Calu3 (cell line): ENCODE data around the gene SF3B2. TPM values are rescaled to one million over a fixed set of nuclear protein-coding genes. Genes with fewer than 3 reads are reported as not detected.
"Not testable (repeated sequence)": the region's sequence is repeated elsewhere in the genome, so short reads cannot be mapped to it uniquely, and the experiment has no call there.

Experiments used
- BruUV-seq: library from RNA; stranded (reverse); fragments of 400-500 nt; replicated peaks from 2 replicates; lab custom pipeline; 2021; lab: Mats Ljungman, UMichigan
- CTCF ChIA-PET: fragments of 300-600 bp; sonication (Branson Sonifier 250); formaldehyde crosslinking; loops from one replicate; lab custom pipeline; 2022; ENCODE audit warnings: antibody characterized with exemption; lab: Charles Lee
- DNase-seq: peaks from one replicate; pipeline ENCODE4 v3.0.0; 2022
- H3K27ac Mint-ChIP-seq: one replicate; pipeline ENCODE4 v1.8.0; 2022; ENCODE audit warnings: mixed read lengths; ENCODE audit not compliant: unreplicated experiment
- H3K27me3 Mint-ChIP-seq: one replicate; pipeline ENCODE4 v1.8.0; 2022; ENCODE audit warnings: mixed read lengths; ENCODE audit not compliant: unreplicated experiment
- H3K36me3 Mint-ChIP-seq: one replicate; pipeline ENCODE4 v1.8.0; 2022; ENCODE audit warnings: mild to moderate bottlenecking, moderate library complexity, mixed read lengths; ENCODE audit not compliant: insufficient read depth, unreplicated experiment
- H3K4me1 Mint-ChIP-seq: one replicate; pipeline ENCODE4 v1.8.0; 2022; ENCODE audit warnings: mild to moderate bottlenecking, low read depth, mixed read lengths; ENCODE audit not compliant: unreplicated experiment
- H3K4me3 Mint-ChIP-seq: one replicate; pipeline ENCODE4 v1.8.0; 2022; ENCODE audit warnings: mild to moderate bottlenecking, low read depth, moderate library complexity, mixed read lengths; ENCODE audit not compliant: unreplicated experiment
- H3K9me3 Mint-ChIP-seq: one replicate; pipeline ENCODE4 v1.8.0; 2022; ENCODE audit warnings: low read depth, mixed read lengths; ENCODE audit not compliant: unreplicated experiment
- CTCF ChIP-seq: fragments of 200-600 bp; IDR thresholded peaks from one replicate; pipeline ENCODE4 v1.8.0; 2022; ENCODE audit warnings: antibody characterized with exemption; ENCODE audit not compliant: unreplicated experiment
- intact Hi-C: fragments of 100-400 bp; cut with micrococcal nuclease; formaldehyde crosslinking; loops from one replicate; pipeline ENCODE4 v1.10.0; 2022; ENCODE audit not compliant: unreplicated experiment
- total RNA-seq: library from RNA; stranded (reverse); gene quantifications from 2 replicates; pipeline ENCODE4 v1.2.3, GENCODE V29; 2022

SF3B2 gene
- total RNA-seq, 1 experiment from 2014 or later = 173 TPM

DNA sequence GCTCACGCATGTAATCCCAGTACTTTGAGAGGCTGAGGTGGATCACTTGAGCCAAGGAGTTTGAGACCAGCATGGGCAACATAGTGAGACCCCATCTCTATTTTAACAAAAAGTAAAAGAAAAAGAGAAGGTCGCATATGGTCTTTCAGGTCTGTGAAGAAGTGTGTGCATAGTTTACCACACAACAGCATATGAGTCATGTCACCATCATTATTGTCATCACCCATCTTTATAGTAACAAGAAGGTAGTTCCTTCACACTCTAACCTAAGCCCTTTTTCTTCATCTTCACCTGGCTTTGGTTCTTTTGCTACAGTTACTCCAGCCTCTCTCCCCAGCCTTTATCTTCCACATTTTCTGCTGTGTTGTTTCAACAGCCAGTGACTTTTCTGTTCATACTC lies 57.1 kb downstream of the SF3B2 start:
- intact Hi-C loops = no loop called here
- H3K36me3 Mint-ChIP-seq = no peaks in the 10 kb centered on the region
- no peaks in the 10 kb centered on the region for H3K9me3 Mint-ChIP-seq
- TF ChIP-seq CTCF = no peak
- no peak overlapping the region for H3K27ac Mint-ChIP-seq
- no peak overlapping the region for H3K4me3 Mint-ChIP-seq
- no peak for DNase-seq
- CTCF ChIA-PET = no interaction called here
- H3K4me1 Mint-ChIP-seq = peaks cover 53% of the 10 kb centered on the region
- BruUV-seq = no TSS peak
- no peaks in the 10 kb centered on the region for H3K27me3 Mint-ChIP-seq

DNA sequence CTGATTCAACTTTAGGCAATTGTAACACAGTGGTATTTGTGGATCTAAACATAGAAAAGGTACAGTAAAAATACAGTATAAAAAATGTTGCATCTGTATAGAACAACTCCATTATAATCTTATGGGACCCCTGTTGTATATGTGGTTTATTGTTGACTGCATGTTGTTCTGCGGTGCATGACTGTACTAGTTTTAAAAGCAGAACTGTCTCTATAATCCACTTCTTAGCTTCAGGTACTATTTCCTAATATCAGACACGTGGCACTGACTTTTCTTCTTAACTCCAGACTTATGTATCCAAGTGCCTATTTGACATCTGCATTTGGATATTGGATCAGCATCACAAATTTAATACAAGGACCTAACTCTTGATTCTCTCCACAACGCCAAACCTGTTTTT lies 59.0 kb downstream of the SF3B2 start:
- H3K4me1 Mint-ChIP-seq = peaks cover 62% of the 10 kb centered on the region
- no peak overlapping the region for H3K27ac Mint-ChIP-seq
- no peaks in the 10 kb centered on the region for H3K36me3 Mint-ChIP-seq
- BruUV-seq = no TSS peak
- H3K27me3 Mint-ChIP-seq = no peaks in the 10 kb centered on the region
- H3K4me3 Mint-ChIP-seq = no peak overlapping the region
- no peaks in the 10 kb centered on the region for H3K9me3 Mint-ChIP-seq
- CTCF ChIA-PET = interaction anchor here (0.6 to 1.3 kb wide), 3 partner anchors 9 to 88 kb away, joined by 4 to 6 read pairs (median 4); no protein-coding TSS in a partner anchor
- intact Hi-C loops = loop anchor here (10.0 kb wide), 1 partner anchor 74 kb away; no protein-coding TSS in a partner anchor
- TF ChIP-seq CTCF = no peak
- DNase-seq = no peak

DNA sequence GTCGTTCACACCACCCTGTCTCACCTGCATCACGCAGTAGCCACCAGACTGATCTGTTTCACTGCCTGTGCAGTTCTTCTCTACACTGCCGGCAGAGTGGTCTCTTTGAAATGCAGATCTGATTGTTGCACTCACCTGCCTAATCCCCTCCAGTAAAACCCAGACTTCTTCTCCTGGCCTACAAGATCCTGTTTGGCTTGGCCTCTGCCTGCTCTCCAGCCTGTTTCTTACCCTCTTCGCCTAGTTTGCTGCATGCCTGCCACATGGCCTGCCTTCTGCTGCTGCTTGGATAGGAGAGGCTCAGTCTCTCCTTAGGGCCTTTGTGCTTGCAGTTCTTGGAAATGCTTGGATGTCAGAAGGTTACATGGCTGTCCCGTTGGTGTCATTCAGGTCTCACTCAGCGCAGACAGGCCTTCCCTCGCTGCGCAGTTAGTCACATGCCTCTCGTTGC lies 59.9 kb downstream of the SF3B2 start:
- Mint-ChIP-seq H3K4me1 (peaks cover 68% of the 10 kb centered on the region), H3K36me3 (no peaks in the 10 kb centered on the region), H3K9me3 (no peaks in the 10 kb centered on the region), H3K27me3 (no peaks in the 10 kb centered on the region), H3K27ac (peak overlapping the region; percentile 85), H3K4me3 (peak overlapping the region; percentile 47)
- no peak for TF ChIP-seq CTCF
- intact Hi-C loops = loop anchor here (10.0 kb wide), 1 partner anchor 73 kb away; no protein-coding TSS in a partner anchor
- BruUV-seq = no TSS peak
- CTCF ChIA-PET = interaction anchor here (0.6 kb wide), 1 partner anchor 87 kb away, joined by 4 read pairs; no protein-coding TSS in a partner anchor
- DNase-seq = no peak

- Mint-ChIP-seq H3K27me3 (no peaks in the 10 kb centered on the region), H3K27ac (peak overlapping the region; percentile 85), H3K9me3 (no peaks in the 10 kb centered on the region), H3K4me1 (peaks cover 63% of the 10 kb centered on the region), H3K4me3 (peak overlapping the region; percentile 47), H3K36me3 (no peaks in the 10 kb centered on the region)
- TF ChIP-seq CTCF = no peak
- CTCF ChIA-PET = interaction anchor here (0.8 to 1.1 kb wide), 2 partner anchors 23 to 68 kb away, joined by 3 to 4 read pairs; no protein-coding TSS in a partner anchor
- no TSS peak for BruUV-seq
- intact Hi-C loops = loop anchor here (10.0 kb wide), 1 partner anchor 72 kb away; no protein-coding TSS in a partner anchor
- DNase-seq = no peak
Observed at GRCh38 chr11:66112601-66113499, 60.7 kb downstream of the SF3B2 start.

GRCh38 chr11:66114957-66115356 lies 62.8 kb downstream of the SF3B2 start:
- not testable (repeated sequence) for DNase-seq
- intact Hi-C loops = loop anchor here (5.0 to 10.0 kb wide), 2 partner anchors 33 to 70 kb away; no protein-coding TSS in a partner anchor

More at GRCh38 chr11:66114957-66115356, 62.8 kb downstream of the SF3B2 start:
- peaks cover 53% of the 10 kb centered on the region for H3K4me1 Mint-ChIP-seq
- H3K4me3 Mint-ChIP-seq, BruUV-seq, H3K27ac Mint-ChIP-seq, H3K27me3 Mint-ChIP-seq, H3K9me3 Mint-ChIP-seq, H3K36me3 Mint-ChIP-seq: not testable (repeated sequence)
- CTCF ChIA-PET = interaction anchor here (0.7 kb wide), 1 partner anchor 448 kb away, joined by 8 read pairs; no protein-coding TSS in a partner anchor
